NCI-H226 (cell line): ENCODE data around the gene AQP9.
A peak's percentile ranks its signal among the peaks of the same experiment; 100 is the strongest.

ENCODE experiments used
- DNase-seq: peaks from one replicate; pipeline ENCODE4 v3.0.0-alpha.2; 2015

AQP9 gene

DNA sequence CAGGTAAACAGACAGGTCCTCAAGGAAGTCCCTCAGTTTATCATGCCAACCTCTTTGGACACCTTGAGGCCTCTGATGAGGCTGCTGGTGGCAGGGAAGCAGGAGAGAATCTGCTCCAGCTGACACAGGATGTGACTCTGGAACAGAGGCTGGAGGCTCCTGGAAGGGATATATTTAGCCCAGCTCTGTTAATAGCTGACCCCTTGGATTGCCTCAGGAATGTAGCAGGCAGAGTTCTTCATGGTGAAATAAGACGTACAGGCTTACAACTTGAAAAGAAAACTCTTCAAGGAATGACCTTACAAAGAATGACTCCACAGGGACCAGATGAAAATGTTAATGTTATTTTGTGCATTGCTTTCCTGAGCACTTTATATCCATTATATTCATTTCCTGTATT lies 90.5 kb downstream of the AQP9 start:
- peak; percentile 31 for DNase-seq

DNA sequence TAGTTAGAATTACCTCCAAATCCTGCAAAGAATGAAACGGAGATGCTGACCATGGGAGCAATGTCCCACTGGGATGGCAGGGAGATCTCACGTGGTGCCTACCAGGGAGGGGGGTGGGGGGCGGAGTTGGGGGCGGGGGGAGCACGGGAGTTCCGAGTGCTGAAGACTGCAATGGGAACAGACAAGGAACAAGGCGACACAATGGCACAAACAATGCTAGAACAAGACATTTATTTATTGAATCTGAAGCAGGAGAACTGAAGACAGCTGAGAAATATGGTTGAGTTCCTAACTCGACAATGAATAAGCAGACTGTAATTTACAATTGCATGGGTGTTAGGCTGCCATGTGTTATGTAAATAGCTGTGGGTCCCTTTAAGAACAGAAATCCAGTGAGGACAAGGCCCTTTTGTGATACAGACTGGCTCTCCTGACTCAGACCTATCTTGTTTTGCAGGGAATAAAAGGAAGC lies 91.2 kb downstream of the AQP9 start:
- DNase-seq, result no peak

DNA sequence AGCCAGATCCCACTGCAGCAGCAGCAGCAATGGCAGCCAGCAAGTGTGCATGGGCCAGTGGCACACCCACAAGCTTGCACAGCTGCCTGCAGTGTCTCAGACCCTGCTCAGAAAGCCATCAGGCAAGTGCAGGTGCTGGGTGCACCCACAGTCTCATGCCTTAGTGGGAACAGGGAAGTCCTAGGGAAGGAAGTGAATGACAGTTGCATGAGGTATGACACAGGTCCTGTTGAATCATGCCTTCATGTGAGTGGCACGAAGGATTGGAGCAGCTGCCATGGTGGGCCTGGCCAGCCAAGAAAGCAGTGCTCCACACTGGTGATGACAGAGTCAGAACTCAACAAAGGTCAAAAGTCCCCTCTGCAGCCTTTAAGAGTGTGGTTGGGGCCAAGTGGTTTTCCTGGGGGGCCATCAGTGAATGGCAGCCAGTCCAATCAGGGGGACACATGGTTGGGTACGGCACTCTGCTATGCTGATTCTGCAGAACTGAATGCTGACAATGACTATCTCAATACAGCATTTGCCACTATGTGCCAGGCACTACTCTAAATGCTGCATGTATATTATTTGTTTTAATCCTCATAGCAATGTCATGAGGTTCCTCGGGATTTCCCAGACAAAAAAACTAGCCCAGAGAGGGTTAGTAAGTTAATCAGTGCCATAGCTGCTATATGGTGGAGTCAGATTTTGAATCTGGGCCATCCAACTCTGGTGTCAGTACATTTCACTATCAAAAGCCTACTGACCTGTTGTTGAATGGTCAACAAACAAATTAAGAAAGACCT lies 94.3 kb downstream of the AQP9 start:
- DNase-seq, result no peak

DNA sequence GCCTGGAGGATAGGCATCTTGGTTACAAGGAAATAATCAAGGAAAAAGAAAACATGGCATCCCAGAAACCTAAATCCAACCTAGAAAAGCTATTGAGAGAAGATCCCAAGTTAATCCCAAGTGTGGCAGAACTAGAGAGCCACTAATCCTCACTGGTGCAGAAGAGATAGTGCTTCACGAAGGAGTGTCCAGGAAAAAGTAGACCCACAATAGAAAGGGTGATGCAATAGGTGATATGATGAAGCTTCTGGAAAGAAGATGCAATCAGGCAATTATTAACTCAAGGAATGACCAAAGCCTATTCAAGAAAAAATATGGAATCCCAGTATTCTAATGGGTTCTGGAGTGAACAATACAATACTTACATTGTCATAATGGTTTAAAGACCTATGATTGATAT lies 95.2 kb downstream of the AQP9 start:
- DNase-seq, result no peak
